ENCODE measurements around the gene BICD2.

The BICD2 gene

GRCh38 chr9:92746567-92747458 lies 17.8 kb downstream of the BICD2 start:
- Histone ChIP-seq H3K4me2 (ENCODE audit: low read length) (no peak overlapping the region), H4K20me1 (ENCODE audit: control insufficient read depth, insufficient read depth, low read depth, low read length) (peaks cover 21% of the 10 kb centered on the region), H3K27me3 (ENCODE audit: control insufficient read depth, low read length) (no peaks in the 10 kb centered on the region), H3K79me2 (ENCODE audit: control insufficient read depth, low read length) (peaks cover 100% of the 10 kb centered on the region), H3K9me3 (ENCODE audit: control insufficient read depth, insufficient read depth, low read length) (no peaks in the 10 kb centered on the region), H3K27ac (ENCODE audit: low read depth, low read length) (no peak overlapping the region), H3F3A (ENCODE audit: control insufficient read depth, insufficient read depth) (peaks cover 3% of the 10 kb centered on the region; the same call in 1 of the 2 replicates), H3K9me2 (replicated peaks; ENCODE audit: control insufficient read depth, low read length) (no peaks in the 10 kb centered on the region), H3K36me3 (ENCODE audit: control insufficient read depth, low read length) (no peaks in the 10 kb centered on the region), H3K4me3 (ENCODE audit: low read length) (no peak overlapping the region), H3K4me1 (ENCODE audit: control insufficient read depth, low read length) (peaks cover 59% of the 10 kb centered on the region)
- no peak for TF ChIP-seq CTCF (IDR thresholded peaks at IDR 0.05; ENCODE audit: low read depth, low read length, poor library complexity, severe bottlenecking)
- TF ChIP-seq EZH2phosphoT487 (IDR thresholded peaks at IDR 0.05; ENCODE audit: borderline replicate concordance, low read length): no peak

DNA sequence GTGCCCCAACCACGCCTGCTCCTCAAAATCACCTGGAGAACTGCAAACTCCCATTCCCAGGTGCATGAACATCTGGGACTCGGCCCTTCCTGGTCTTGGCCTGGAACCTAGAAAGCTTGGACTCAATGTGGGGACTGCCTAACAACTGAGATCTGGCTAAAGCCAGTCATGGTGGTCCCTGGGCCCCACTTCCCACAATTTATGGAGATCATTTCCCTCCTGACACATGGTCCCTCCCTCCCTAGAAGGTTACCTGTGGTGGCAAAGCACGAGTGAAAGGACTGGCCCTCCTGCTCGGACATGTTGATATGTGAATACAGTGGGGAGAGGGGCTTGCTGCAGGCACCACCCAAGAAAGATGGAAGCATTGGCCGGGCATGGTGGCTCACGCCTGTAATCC lies 18.8 kb downstream of the BICD2 start:
- Histone ChIP-seq H3K9me3 (ENCODE audit: control insufficient read depth, insufficient read depth, low read length) (no peaks in the 10 kb centered on the region), H3K4me1 (ENCODE audit: control insufficient read depth, low read length) (peaks cover 68% of the 10 kb centered on the region), H3F3A (ENCODE audit: control insufficient read depth, insufficient read depth) (peaks cover 12% of the 10 kb centered on the region), H3K27me3 (ENCODE audit: control insufficient read depth, low read length) (no peaks in the 10 kb centered on the region), H3K27ac (ENCODE audit: low read depth, low read length) (no peak overlapping the region), H4K20me1 (ENCODE audit: control insufficient read depth, insufficient read depth, low read depth, low read length) (peaks cover 21% of the 10 kb centered on the region), H3K4me3 (ENCODE audit: low read length) (no peak overlapping the region), H3K79me2 (ENCODE audit: control insufficient read depth, low read length) (peaks cover 100% of the 10 kb centered on the region), H3K9me2 (replicated peaks; ENCODE audit: control insufficient read depth, low read length) (no peaks in the 10 kb centered on the region), H3K4me2 (ENCODE audit: low read length) (peak overlapping the region; percentile 25), H3K36me3 (ENCODE audit: control insufficient read depth, low read length) (no peaks in the 10 kb centered on the region)
- TF ChIP-seq CTCF (IDR thresholded peaks at IDR 0.05; ENCODE audit: low read depth, low read length, poor library complexity, severe bottlenecking) (no peak), EZH2phosphoT487 (IDR thresholded peaks at IDR 0.05; ENCODE audit: borderline replicate concordance, low read length) (no peak)

DNA sequence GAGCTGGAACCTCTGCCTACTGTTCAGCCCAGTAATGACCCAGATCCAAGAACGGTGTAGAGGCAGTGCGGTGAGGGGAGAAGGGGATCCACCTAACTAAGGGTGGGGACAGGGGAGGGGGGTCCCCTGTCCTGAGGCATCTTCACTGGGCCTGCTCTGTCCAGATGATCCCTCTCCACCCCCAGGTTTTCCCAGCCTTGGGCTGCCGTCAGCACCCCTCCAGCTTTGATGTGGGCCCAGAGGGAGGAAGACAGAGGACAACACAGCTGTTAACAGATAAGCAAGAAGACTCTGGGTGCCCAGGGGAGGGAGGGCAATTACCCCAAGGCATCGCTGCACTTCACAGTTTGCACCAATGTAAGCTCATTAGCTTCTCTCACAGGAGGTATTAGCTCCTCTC lies 19.3 kb downstream of the BICD2 start:
- peaks cover 100% of the 10 kb centered on the region for H3K79me2 ChIP-seq (ENCODE audit: control insufficient read depth, low read length)
- H4K20me1 ChIP-seq (ENCODE audit: control insufficient read depth, insufficient read depth, low read depth, low read length): peaks cover 19% of the 10 kb centered on the region
- H3K9me3 ChIP-seq (ENCODE audit: control insufficient read depth, insufficient read depth, low read length): no peaks in the 10 kb centered on the region
- peak overlapping the region; percentile 22 for H3K4me2 ChIP-seq (ENCODE audit: low read length)
- H3F3A ChIP-seq (ENCODE audit: control insufficient read depth, insufficient read depth): peaks cover 15% of the 10 kb centered on the region
- no peak overlapping the region for H3K27ac ChIP-seq (ENCODE audit: low read depth, low read length)
- H3K36me3 ChIP-seq (ENCODE audit: control insufficient read depth, low read length): no peaks in the 10 kb centered on the region
- TF ChIP-seq EZH2phosphoT487 (IDR thresholded peaks at IDR 0.05; ENCODE audit: borderline replicate concordance, low read length) (no peak), CTCF (IDR thresholded peaks at IDR 0.05; ENCODE audit: low read depth, low read length, poor library complexity, severe bottlenecking) (no peak)
- H3K4me3 ChIP-seq (ENCODE audit: low read length): no peak overlapping the region
- no peaks in the 10 kb centered on the region for H3K27me3 ChIP-seq (ENCODE audit: control insufficient read depth, low read length)
- no peaks in the 10 kb centered on the region for H3K9me2 ChIP-seq (replicated peaks; ENCODE audit: control insufficient read depth, low read length)
- H3K4me1 ChIP-seq (ENCODE audit: control insufficient read depth, low read length): peaks cover 74% of the 10 kb centered on the region
